Measurements from ENCODE around the gene AFG1L. TPM values are rescaled to one million over a fixed set of nuclear protein-coding genes. Genes with fewer than 3 reads are reported as not detected.

Gene AFG1L
- total and polyA plus RNA-seq, 8 donors, result 0.45 to 18.5 (median 2.9) TPM; not detected in 1

DNA sequence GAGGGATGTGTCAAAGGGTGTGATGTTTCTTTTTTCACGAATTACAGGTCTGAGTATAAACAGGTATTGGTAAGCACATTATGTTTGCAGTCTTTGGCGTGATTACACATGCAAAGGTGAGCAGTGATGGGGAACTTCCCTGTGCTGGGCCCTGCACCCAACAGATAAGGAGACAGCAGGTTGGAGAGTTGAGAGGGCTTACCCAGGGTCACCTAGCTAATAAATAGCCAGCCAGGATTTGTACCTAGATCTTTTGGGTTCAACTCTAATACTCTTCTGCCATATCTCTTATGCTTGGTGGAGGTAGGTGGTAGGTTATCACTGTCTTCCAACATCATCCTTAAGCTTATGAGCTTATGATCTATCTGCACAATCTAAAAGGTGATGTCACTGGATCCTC is 46.5 kb downstream of the AFG1L start:
- Histone ChIP-seq H3K4me1 (no peaks in the 10 kb centered on the region), H3K9me3 (no peaks in the 10 kb centered on the region), H3K4me3 (no peak overlapping the region), H3K27ac (no peak overlapping the region), H3K27me3 (no peaks in the 10 kb centered on the region), H3K36me3 (peaks cover 0 to 3% (median 0%) of the 10 kb centered on the region in 4 donors)
- TF ChIP-seq, protein P1, sequence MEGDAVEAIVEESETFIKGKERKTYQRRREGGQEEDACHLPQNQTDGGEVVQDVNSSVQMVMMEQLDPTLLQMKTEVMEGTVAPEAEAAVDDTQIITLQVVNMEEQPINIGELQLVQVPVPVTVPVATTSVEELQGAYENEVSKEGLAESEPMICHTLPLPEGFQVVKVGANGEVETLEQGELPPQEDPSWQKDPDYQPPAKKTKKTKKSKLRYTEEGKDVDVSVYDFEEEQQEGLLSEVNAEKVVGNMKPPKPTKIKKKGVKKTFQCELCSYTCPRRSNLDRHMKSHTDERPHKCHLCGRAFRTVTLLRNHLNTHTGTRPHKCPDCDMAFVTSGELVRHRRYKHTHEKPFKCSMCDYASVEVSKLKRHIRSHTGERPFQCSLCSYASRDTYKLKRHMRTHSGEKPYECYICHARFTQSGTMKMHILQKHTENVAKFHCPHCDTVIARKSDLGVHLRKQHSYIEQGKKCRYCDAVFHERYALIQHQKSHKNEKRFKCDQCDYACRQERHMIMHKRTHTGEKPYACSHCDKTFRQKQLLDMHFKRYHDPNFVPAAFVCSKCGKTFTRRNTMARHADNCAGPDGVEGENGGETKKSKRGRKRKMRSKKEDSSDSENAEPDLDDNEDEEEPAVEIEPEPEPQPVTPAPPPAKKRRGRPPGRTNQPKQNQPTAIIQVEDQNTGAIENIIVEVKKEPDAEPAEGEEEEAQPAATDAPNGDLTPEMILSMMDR (IDR thresholded peaks at IDR 0.05), result no peak
- TF ChIP-seq POLR2AphosphoS5 (IDR thresholded peaks at IDR 0.05), result no peak
- no peak for TF ChIP-seq POLR2A (IDR thresholded peaks at IDR 0.05)
- no peak for TF ChIP-seq EP300 (IDR thresholded peaks at IDR 0.05)
- DNase-seq, result no peak
- intact Hi-C loops (cut with DNase I; ENCODE audit: low total_unique reads), result no loop called here
- WGBS, 5 donors, result 71 to 74% (median 73%) methylated on average over 2 of the region's 2 CpGs

DNA sequence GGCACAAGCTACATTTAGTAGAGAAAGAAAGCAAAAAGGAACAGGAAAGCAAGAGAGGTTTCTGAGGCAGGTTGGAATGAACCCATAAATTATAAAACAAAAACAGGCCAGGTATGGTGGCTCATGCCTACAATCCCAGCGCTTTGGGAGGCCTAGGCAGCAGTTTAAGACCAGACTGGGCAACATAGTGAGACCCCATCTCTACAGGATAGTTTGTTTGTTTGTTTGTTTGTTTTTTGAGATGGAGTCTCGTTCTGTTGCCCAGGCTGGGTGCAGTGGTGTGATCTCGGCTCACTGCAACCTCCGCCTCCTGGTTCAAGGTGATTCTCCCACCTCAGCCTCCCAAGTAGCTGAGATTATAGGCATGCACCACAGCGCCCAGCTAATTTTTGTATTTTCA is 49.0 kb downstream of the AFG1L start:
- Histone ChIP-seq H3K27ac (no peak overlapping the region), H3K9me3 (no peaks in the 10 kb centered on the region), H3K4me3 (no peak overlapping the region), H3K27me3 (no peaks in the 10 kb centered on the region), H3K36me3 (no peaks in the 10 kb centered on the region), H3K4me1 (no peaks in the 10 kb centered on the region)
- WGBS, 5 donors, result 94 to 97% (median 96%) methylated on average over 5 of the region's 5 CpGs
- intact Hi-C loops (cut with DNase I; ENCODE audit: low total_unique reads), result no loop called here
- DNase-seq, result no peak
- TF ChIP-seq POLR2AphosphoS5 (IDR thresholded peaks at IDR 0.05), result no peak
- no peak for TF ChIP-seq POLR2A (IDR thresholded peaks at IDR 0.05)
- TF ChIP-seq, protein P1 (IDR thresholded peaks at IDR 0.05), result no peak
- TF ChIP-seq EP300 (IDR thresholded peaks at IDR 0.05), result no peak

DNA sequence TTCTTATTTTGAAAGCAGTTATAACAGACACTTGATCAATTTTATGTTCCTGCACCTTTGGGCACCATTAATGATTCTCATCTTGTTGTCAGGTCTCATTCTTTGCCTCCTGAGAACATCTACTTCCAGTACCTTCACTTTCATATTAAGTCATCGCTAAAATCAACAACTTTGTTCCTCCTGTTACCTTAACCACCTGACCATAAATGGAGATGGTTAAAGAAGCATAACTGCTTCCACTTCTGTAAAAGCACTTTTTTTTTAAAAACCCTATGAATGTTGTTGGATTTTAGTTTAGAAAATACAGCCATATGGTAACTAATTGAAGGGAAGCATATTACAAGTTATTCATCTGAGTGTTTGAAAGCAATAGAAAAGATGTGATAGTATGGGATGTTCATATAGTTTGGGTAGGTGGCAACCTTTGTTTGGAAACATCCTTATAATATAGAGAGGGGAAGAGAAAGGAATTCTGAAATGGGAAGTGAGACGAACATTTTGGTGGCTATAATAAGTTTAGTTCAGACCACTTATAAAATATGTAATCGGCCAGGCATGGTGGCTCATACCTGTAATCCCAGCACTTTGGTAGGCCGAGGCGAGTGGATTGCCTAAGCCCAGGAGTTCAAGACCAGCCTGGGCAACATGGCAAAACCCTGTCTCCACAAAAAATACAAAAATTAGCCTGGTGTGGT is 53.9 kb downstream of the AFG1L start:
- WGBS, 5 donors, result 82 to 89% (median 84%) methylated on average over 5 of the region's 5 CpGs
- peak in 1 of 2 donors; percentile 20 for DNase-seq
- intact Hi-C loops (cut with DNase I; ENCODE audit: low total_unique reads), result no loop called here
- H3K4me3 ChIP-seq, result no peak overlapping the region
- no peaks in the 10 kb centered on the region for H3K9me3 ChIP-seq
- H3K4me1 ChIP-seq, result peaks cover 0 to 5% (median 0%) of the 10 kb centered on the region in 4 donors
- TF ChIP-seq EP300 (IDR thresholded peaks at IDR 0.05) (no peak), POLR2AphosphoS5 (IDR thresholded peaks at IDR 0.05) (no peak), POLR2A (IDR thresholded peaks at IDR 0.05) (no peak)
- TF ChIP-seq, protein P1 (IDR thresholded peaks at IDR 0.05), result no peak
- no peak overlapping the region for H3K27ac ChIP-seq
- no peaks in the 10 kb centered on the region for H3K27me3 ChIP-seq
- H3K36me3 ChIP-seq, result no peaks in the 10 kb centered on the region

DNA sequence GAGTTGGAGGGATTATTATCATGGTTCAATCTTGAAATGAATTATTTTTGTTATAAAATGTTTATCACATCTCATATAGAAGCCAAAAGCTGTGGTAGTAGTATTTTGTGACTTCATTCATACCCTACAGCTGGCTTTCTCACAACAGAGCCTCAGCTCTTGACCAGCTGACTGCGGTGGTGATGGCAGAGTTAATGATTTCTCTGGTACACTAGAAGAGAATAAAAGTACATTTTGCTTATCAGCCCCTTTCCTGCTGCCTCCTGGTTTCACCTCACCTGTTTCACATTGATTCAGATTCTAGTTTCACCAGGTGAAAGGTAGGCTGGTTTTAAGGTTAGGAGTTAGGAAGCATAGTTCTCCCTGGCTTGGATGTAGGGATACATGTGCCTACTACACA is 55.7 kb downstream of the AFG1L start:
- WGBS, 5 donors, result 41 to 50% (median 45%) methylated on average over 1 of the region's 1 CpG
- Histone ChIP-seq H3K27me3 (no peaks in the 10 kb centered on the region), H3K9me3 (no peaks in the 10 kb centered on the region), H3K4me3 (no peak overlapping the region), H3K36me3 (no peaks in the 10 kb centered on the region), H3K4me1 (peaks cover 0 to 5% (median 0%) of the 10 kb centered on the region in 4 donors), H3K27ac (no peak overlapping the region)
- TF ChIP-seq EP300 (IDR thresholded peaks at IDR 0.05), result no peak
- no peak for TF ChIP-seq POLR2AphosphoS5 (IDR thresholded peaks at IDR 0.05)
- TF ChIP-seq POLR2A (IDR thresholded peaks at IDR 0.05), result no peak
- TF ChIP-seq, protein P1 (IDR thresholded peaks at IDR 0.05), result no peak
- peak in 1 of 2 donors; percentile 81 for DNase-seq
- intact Hi-C loops (cut with DNase I; ENCODE audit: low total_unique reads), result no loop called here

All from stomach (tissue), 9 donors.